ENCODE results near the gene WDFY2.
"Not testable (repeated sequence)": the region's sequence is repeated elsewhere in the genome, so short reads cannot be mapped to it uniquely, and the experiment has no call there.

Gene WDFY2

DNA sequence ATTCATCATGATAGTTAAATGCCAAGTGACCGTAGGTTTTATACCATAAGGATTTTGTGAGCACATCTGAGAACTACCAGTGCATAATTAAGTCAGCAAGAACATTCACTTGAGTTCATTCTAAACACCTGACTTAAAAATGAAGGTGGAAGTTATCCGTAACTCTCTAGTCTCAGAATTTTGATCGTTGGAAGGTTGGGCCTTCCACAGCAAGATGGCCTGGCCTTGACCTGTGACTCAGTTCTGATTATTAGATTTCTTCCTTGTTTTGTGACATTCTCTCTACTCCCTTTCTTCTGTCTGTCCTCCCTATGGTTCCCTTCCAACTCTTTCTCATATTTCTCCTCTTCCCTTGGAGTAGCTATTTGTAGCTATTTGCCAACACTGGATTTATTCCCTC, 20.0 kb upstream of the WDFY2 start:
- DNase-seq: no peak

DNA sequence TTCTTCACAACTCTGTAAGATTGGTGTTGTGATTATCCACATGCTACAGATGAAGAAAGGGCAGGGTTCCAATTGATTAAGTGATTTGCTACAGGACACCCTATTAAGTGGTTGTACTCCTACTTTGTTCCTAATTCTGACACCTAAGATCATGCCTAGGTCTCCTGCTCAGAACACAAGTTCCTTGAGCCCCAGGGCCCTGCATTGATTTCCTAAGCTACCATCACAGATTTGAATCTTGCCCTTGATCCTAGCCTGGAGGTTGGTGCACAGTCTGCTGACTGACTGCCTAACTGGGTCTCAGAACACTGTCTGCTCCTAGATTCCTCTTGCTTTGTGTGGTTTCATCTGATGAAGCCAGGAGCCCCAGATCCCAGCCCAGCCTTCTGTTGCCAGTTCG, 19.6 kb upstream of the WDFY2 start:
- no peak for DNase-seq

DNA sequence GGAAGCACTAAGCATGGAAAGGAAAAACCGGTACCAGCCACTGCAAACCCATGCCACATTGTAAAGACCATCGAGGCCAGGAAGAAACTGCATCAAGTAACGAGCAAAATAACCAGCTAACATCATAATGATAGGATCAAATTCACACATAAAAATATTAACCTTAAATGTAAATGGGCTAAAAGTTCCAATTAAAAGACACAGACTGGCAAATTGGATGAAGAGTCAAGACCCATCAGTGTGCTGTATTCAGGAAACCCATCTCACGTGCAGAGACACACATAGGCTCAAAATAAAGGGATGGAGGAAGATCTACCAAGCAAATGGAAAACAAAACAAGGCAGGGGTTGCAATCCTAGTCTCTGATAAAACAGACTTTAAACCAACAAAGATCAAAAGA, 15.3 kb upstream of the WDFY2 start:
- not testable (repeated sequence) for DNase-seq

DNA sequence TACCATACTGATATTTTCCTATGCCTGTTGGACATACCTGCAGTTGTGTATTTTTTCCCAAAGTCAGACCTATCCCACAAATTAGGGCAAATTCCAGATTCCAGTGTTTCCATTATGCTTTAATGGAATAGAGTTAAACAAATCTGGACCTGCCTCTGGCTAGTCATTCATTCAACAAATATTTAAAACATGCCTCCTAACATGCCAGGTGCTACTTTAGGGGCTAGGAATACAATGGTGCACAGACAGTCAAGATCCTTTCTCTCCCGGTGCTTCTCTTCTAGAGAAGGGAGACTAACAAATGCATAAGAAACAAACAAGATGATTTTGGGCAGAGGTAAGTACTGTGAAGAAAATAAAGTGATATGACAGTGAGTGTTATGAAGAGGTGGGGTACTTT, 7.5 kb upstream of the WDFY2 start:
- DNase-seq: no peak

DNA sequence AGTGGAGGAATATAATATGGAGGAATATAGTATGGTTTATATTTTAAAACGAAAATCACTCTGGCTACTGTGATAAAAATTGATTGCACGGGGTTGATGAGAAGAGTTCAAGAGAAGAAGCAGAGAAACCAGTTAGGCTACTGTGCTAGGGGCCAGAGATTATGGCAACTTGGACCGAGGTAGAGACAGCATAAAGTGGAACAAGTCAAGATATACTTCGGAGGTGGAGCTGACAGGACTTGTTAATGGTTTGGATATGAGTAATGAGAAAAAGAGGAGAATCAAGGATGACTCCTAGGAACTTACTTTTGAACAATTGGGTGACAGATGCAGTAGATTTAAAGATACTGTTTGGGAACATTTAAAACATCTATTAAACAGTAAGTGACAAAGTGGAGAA, 6.6 kb upstream of the WDFY2 start:
- DNase-seq: no peak

DNA sequence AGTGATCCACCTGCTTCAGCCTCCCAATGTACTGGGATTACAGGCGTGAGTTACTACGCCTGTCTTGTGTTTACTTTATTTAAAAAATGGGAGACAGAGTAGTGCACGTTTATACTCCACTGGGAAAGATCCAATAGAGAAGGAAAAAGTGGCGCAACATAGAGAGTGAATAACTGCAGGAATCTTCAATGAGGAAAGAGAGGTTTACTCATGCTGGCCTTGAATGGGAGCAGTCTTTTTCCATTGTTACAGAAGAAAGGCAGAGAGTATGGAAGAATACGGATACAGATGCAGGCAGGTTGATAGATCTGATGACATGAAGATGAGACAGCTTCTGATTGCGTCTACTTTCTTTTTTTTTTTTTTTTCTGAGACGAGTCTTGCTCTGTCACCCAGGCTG, 4.6 kb upstream of the WDFY2 start:
- DNase-seq: no peak

DNA sequence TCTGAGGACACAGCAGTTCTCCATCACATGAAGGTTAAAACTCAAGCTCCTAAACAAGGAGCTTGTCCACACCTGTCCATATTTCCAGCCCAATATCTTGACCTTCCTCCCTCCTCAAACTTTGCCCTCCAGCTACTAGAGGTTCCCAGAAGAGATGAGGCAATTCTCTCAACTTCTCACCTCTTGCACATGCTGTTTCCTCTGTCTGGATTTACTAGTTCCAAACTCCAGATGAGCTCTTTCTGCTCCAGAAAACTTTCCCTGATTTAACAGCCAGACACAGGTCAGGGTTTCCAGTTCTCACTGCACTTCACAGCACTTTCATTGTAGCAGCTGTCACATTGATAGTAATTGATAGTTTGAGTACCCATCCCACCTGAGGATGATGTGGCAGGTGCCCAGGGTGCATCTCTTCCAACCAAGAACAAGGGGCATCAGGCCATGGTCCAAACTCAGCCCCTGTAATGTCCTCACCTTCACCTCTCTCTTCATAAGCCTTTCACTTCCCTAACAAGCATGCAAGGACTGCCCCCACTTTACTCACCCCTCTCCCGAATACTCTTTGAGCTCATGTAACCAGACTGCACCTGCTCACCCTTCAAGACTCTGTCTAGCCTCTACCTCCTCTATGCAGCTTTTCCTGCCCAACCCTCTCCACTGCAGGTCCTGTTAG, 3.0 kb upstream of the WDFY2 start:
- no peak for DNase-seq

DNA sequence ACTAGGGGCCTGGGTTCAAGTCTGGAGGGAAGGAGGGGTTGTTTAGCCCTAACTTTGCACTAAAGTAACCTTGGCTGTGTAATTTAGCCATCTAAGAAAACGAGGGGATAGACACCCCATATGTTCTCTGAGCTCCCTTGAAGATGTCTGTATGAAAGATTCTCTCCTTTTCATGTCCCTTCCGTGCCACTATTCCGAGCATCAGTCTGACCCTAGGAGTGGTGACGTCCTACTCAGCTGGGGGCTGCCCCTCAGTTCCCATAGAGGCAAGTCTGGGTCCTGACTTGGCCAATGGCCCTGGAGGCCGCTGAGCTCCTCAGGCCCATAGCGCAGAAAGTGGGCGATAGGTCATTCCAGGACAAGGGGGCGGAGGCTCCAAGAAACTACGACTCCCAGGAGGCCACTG, 790 bp upstream of the WDFY2 start:
- no peak for DNase-seq

DNA sequence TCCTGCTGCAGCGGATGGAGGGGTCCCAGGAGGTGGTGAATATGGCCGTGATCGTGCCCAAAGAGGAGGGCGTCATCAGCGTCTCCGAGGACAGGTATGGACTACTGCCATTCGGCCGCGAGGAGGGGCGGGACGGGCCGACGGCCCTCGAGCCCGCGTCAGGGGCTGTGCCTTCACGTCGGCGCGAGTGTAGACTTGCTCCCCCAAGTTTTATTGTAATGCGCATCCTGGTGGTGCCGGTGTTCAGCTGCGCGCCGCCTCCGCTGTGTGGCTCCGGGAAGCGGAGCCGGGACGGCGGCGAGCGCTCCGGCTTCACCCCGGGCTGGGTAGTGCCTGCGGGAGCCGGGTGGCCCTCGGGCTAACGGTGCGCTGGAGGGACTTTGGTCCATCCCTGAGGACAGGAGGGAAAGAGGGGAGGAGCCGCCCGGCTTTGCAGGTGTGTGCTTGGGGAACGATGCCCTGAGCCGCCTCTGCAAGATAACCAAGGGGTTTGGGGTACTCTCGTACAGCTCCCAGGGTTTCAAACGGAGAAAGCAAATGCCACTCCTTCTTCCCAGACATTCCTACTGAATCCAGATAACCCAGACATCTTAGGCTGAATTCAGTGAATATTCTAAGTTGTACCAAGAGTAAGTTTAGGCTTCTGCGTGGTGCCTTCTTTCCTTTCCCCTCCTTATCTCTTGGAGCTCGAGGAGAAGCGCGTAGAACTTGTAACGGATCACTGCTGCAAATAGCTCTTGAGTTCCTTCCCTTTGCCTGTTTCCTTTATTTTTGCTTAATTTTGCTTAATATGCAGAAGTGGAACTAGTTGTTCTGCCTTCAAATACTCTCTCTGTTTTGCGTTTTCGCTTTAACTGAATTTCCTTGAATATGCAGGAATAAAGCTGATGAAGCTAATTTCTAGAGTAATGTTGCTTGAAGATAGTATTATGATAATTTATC, 740 bp downstream of the WDFY2 start:
- peak in 9 of 14 donors; percentile 49 to 81 (median 65) for DNase-seq

DNA sequence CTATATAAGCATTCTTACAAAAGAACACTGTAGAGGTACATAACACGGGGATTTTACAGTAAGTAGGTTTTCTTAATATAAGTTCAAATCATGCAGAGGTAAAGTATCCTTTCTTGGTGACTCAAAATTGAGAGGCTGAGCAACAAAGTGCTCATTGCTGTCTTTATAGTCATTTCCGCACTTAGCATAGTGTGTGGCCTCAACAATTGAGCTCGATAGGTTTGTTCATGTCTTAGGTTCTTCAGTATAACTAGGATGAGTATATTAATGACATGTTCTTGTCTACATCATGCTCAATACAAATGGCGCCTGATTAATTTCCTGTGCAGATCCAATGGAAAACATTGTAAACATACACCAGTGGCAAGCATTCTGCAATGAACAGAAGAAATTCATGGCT, 1.4 kb downstream of the WDFY2 start:
- no peak for DNase-seq

DNA sequence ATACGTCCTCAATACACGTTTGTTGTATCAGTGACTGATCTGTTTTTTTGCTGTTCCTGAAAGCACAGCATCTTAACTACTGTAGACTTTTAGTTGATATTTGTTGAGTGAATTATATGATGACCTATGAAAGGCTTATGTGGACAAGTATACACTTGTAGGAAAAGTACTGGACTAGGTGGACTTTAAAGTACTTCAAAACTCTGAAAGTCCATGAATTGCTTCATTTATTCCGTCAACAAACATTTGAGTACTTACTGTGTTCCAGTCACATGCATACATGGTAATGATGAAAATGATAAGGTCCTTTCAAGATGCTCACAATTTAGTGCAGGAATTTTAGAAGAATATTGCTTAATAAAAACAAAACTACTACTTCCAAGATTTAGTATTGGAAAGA, 3.1 kb downstream of the WDFY2 start:
- no peak for DNase-seq

DNA sequence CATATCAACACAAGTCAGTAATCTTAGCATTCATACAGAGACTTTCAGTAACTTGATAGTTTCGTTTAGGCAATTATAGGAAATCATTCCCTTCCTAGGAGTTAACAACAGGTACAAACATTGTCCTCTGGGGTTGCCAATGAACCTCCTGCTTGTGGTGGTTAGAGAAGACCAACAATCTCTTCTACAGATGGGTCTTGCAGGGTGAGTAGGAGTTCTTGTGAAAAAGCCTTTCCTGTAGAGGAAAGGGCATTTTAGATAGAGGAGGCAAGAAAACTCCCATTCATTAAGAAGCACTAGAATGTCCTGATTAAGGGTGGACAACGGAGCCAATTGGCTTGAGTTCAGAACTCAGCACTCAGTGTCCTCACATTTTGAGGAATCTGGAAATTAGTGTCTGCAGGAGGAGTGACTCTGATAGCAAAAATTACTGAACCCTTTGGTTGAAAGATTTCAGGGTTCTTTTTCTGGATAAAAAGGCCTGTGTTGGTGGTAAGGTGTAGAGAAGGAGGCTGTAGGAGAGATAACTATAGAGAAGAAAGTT, 4.2 kb downstream of the WDFY2 start:
- no peak for DNase-seq

DNA sequence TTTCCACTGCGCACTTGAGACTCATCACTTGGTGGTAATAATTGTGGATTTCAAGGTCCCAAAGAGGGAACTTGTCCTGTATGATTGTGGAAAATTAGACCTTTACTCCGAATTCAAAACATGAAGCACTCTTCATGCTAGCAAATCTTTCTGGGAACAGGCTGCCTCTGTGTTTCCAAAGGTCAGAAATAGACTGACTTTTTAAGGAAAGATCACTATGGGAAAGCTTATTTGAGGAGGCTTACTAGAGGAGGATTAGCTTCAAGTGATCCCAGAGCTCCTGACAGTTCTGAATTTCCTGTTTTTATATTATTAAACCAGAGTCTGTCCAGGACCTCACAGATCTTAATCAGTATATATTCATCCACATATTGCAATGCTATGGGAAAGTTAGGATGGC, 5.5 kb downstream of the WDFY2 start:
- DNase-seq: no peak

DNA sequence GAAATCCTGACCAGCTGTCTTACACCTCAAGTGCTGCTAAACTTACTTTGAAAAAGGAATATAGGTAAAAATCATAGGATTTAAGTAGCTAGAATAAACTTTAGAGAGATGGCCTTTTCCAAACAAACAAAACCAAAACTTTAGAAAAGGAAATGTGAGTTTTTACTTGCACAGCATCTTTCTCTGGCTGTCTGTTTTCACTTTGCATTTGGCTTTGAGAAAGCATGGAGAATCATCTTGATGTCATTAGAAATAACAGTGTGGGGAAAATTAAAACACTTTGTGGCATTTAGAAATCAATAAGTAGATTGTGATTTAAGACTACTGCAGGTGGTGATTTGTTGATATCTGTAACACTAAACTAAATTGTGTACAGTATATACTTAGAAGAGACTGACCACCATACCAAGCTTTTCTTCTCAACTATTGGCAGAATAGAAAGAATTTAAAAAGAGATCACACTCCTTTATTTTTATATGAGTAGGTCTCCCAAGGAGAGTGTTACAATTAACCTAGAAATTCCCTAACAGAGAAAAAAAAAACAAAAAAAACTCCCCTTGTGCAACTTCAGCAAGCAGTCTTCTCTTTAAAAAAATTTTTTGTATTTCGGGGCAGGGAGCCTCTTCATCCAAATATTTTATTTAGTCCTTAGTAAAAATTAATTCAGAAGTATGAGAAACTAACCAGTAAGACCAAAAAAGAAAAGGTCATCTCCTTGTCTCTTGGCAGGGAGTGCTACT, 6.1 kb downstream of the WDFY2 start:
- DNase-seq: no peak

DNA sequence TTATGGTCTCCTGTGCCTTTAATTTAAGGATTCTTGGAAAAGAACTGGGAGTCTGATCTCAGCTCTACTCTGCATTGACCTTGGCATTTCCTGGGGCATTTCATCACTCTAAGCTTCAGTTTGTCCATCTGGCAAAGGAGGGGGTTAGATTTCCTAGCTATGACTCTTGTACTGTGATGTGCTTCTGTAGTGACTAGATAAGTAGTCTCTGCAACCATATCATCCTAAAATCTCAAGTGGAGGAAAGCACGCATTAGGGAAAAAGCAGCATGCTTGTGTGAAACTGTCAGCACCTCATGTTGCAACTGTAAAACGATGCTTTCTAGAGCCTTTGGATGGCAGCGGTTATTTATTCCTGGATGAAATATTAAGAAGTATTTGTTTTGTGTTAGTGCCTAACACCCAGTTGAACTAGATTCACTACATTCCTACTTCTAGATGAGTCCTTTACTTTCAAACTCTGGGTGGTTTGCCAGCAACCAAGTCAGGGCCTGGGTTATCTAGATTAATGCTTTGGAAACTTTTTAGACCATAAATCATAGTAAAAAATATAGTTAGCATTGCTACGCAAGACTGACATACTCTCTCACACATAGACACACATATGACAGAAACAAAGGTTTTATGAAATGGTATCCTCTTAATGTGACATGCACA, 6.8 kb downstream of the WDFY2 start:
- no peak for DNase-seq

DNA sequence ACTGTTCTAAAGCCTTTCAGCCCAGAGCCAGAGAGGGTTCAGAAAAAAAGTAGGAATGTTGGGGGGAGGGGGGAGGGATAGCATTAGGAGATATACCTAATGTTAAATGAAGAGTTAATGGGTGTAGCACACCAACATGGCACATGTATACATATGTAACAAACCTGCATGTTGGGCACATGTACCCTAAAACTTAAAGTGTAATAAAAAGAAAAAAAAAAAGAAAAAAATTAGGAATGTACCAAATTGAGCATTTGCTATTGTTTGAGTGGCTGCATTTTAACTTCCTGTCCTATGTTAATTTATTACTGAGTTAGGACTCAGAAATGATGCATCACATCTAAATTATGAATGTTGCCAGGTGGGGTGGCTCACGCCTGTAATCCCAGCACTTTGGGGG, 7.7 kb downstream of the WDFY2 start:
- not testable (repeated sequence) for DNase-seq

DNA sequence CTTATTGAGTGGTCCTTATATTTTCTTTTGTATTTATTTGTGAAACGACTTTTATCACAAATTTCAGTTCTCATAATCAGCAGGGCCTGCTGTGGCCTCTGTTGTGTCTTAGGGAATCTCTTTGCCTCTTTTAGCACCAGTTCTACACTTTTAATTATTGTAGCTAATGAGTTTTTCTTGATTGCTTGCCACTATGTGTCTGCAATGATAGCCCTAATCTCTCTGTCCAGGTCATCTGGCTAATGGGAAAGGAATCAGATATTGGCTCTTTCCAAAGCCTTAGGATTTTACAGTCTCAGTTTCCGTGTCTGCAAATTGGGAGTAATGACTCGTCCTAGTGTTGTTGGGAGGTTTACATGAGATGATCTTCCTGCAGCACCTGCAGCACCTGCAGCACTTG, 10.2 kb downstream of the WDFY2 start:
- no peak for DNase-seq

DNA sequence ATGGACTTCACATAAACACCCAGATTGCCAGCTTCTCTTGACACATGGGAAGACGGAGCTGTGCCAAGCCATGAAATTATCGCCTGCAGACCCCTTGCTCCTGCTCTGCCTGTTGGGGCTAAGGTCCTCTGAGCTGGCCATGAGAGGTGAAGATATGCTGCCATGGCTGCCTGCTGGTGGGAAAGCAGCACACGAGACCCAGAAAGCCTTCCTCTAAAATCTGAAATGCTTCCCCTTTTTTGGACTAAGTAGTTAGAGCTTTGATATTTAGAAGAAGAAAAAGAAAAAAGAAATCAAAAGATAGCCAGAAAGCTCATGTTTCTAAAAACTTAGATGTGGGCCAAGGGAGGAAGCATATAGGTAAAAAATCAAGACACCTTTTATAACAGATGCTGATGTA, 11.2 kb downstream of the WDFY2 start:
- DNase-seq: no peak

DNA sequence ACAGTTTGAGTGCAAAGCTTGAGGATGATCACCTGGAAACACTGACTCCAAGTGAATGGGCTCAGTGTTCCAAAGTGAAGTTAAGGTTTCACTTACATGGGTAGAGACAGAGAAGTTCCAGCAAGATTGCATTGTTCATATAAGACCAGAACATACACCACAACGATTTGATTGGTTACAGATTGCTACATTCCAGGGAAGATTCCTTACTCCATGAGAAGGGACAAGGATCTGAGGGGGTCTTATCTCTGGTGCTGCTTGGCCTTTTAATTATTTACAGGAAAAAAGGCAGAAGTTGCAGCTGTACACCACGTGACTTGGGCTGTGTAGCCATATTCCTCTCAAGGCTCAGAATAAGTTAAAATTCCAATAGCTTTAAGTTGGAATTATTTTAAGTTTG, 12.3 kb downstream of the WDFY2 start:
- DNase-seq: no peak

DNA sequence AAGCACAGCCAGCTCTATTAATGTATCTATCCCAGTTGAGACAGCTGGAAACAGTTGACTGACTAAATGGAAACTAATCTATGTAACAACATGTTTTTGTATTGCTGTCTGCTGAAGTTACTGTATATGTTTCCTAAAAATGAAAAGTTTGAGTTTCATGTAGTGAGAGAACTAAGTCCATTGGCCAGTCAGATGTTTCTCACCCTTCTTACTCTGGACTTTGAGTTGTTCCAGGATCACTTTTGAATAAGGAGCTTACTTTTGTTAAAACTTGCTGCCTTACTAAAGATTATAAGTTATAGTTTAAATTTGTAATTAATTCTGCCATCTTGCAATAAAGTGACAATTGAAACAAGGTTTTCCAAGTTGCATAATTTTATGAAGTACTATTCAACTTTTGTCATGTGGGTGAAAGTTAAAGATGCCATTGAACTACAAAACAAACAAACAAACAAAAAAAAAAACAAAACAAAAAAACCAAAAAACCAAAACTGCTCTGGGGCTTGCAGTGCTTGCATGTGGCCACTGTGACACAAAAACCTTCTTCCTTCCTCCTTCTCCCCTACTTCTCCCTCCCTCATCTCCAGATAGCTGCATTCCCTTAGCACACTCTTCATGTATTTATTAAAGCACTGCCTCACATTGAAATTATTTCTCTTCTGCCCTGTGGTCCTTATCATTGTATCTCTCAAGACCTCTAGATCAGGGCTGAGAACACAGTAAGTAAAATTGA, 15.3 kb downstream of the WDFY2 start:
- DNase-seq: no peak

DNA sequence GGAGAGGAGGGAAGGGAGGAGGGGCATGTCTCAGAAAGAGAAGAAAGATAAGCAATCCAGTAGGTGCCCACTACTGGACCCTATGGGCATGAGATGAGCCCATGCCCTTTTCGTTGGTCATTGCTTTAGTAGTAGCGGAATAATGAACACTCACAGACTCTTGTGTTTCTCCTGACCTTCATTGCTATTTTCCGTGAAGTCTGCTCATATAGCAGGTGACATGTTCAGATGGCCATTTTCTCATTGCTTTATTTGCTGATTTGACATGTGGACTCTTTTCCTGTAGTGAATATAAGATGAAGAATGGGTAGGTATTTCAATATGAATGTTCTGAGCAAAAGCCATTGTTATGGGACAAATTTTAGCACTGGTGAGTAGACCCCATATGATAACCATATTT, 16.4 kb downstream of the WDFY2 start:
- DNase-seq: no peak
